Middle frontal gyrus (tissue), 1 donor: ENCODE data around the gene FKBP5.
"Not testable (repeated sequence)": the region's sequence is repeated elsewhere in the genome, so short reads cannot be mapped to it uniquely, and the experiment has no call there.

ENCODE experiments used
- DNase-seq: peaks from one replicate; pipeline ENCODE4 v3.0.0-alpha.2; 2015; ENCODE audit warnings: low spot score; ENCODE audit errors: extremely low spot score

The FKBP5 gene

DNA sequence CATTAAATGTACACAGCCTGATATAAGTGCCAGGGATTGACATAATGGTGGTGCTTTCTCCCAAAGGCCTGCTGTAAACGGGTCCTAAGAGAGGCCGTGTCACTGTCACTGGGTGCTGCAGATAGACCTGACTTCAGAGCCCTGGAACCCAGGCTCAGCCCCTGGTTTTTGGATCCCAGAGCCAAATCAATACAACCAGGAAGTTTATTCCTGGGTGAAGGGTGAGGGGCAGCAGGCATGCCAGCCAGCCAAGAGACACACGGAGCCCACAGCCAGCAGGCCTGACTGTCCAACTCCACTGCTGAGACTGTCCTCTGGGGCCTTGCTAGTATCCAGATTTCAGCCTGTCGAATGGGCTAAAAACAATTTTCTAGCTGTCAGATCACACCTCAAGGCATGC, 35.3 kb upstream of the FKBP5 start:
- DNase-seq = no peak

DNA sequence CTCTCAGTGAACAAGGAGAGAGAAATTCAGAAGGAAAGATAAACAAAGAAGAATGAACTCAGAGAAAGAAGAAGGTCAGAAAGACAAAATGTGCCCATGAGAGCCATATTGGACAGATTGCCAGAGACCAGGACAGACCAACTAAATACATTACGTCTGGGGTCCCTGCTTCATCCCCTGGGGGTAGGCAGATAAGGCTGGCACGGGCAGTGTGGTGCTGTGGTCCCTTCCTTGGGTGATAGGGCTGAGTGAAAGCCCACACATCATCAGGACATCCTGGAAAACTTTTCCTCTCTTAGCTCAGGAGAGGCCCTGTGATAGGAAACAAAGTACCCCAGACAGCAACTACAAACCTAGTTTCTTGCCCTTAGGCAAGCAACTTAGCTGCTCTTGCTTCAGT, 34.9 kb upstream of the FKBP5 start:
- no peak for DNase-seq

DNA sequence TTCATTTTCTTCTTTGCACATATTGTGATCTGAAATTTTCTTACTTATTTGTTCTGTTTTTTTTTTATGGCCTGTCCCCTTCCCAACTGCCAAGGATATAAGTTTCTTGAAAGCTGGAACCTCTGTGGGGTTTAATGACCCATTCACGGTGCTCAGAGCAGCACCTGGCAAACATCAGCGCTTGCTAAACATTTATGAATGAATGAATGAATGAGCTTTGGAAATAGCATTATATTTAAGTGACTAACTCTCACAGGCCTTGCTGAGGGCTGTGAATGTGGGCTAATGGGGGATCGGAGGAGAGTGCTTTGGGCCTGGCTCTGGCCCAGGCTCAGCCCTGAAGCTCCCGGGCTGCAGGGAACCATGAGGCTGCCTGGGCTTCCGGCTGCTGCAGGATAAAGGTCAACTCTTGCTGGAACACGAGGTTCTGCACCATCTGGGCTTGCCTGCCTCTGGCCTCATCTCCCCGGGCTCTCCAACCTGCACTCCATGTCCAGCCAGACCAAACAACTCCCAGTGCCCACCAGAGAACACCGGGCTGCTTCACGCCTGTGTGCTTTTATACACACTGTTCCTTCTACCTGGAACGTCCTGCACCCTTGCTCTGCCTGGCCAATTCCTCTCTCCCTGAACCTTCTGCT, 33.5 kb upstream of the FKBP5 start:
- DNase-seq = no peak

DNA sequence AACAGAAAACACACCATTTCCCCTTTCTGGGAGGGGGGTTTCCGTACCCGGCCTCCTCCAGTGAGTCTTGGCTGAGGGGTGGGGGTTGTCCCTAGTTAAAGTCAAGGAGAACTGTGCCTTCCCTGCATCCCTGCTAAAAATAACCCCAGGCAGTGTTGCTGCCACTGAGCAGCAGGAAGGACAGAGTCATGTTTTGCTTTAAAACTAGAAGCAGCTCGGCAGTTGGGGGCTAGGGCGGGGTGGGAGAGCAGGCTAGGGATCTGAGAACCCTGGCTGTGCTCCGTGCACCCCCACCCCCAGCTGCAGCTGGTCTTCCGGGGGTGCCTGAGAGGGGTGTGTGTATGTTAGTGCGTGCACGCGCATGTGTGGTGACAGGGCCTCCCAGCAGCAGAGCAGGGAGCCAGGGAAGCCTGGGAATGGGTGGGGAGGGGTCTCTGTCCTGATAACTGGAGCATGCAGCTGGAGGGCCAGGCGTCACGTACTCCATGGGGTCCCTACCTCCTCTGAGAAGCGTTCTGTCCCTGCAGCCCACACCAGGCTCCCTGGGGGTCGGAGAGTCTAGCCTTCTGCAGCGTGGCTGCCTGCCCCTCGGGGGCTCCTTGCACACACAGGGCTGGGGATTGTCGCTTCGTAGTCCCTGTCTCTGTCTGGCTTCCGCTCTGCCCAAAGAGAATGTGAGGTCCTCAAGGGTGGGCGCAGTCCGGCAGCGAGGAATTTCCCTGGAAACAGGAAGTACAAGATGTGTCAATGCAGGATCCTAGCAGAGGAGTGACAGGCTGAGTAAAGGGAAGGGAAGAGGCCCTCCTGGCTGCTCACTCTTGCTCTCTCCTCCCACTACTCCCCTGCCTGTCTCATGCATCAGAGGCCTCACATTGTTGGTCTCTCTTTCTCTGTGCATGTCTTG, 31.4 kb upstream of the FKBP5 start:
- DNase-seq = no peak

DNA sequence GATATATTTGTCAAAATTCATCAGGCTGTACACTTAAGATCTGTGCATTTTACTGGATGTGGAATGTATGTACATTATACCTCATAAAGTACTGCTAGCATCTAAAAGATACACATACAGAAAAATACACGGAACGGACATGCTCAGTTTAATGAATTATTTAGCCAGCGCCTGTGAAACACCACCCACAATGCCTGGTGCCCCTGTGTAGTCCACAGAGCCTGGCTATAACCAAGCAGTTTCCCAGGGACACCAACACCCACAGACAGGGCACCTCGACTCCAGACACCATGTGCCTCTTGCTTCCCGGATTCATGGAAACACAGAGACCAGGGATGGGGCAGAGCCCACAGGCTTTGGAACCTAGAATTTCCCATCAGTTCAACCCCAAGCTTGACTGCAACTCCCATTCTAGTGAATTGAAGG, 30.7 kb upstream of the FKBP5 start:
- no peak for DNase-seq

DNA sequence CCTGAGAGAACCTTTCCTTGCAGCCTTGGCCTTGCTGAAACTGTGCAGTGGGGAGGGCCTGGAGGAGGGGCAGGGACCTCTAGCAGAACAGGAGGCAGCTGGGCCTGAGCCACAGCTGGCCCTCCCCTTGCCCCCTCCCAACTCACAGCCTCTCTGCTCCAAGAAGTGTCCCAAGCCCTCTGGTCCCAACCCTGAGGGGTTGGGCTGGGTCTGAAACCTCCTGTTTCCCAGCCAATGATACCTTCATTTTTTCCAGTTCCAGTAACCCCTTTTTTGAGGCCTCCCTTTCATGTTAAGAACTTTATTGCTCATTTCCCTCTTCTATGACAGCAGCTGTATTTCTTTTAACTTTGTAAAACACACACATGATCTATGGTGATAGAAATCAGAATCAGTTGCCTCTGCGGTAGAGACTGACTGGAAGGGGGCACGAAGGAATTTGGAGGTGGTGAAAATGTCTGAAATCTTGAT, 30.2 kb upstream of the FKBP5 start:
- DNase-seq = no peak

DNA sequence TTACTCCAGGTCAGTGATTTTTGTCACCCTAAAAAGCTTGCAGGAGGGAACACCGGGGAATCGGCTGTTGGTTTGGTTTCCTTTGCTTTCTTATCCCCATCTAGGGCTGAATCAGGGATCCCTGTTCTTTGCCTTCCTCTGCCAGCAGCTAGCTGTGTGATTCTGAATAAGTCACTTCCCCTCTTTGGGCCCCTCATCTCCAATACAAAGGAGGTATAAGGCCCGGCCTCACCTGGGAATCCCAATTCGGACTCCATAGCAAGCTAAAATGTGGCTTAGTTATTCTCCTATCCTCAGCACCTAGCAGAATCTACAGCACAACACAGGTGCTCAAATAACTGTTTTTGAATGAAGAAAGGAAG, 29.6 kb upstream of the FKBP5 start:
- no peak for DNase-seq

DNA sequence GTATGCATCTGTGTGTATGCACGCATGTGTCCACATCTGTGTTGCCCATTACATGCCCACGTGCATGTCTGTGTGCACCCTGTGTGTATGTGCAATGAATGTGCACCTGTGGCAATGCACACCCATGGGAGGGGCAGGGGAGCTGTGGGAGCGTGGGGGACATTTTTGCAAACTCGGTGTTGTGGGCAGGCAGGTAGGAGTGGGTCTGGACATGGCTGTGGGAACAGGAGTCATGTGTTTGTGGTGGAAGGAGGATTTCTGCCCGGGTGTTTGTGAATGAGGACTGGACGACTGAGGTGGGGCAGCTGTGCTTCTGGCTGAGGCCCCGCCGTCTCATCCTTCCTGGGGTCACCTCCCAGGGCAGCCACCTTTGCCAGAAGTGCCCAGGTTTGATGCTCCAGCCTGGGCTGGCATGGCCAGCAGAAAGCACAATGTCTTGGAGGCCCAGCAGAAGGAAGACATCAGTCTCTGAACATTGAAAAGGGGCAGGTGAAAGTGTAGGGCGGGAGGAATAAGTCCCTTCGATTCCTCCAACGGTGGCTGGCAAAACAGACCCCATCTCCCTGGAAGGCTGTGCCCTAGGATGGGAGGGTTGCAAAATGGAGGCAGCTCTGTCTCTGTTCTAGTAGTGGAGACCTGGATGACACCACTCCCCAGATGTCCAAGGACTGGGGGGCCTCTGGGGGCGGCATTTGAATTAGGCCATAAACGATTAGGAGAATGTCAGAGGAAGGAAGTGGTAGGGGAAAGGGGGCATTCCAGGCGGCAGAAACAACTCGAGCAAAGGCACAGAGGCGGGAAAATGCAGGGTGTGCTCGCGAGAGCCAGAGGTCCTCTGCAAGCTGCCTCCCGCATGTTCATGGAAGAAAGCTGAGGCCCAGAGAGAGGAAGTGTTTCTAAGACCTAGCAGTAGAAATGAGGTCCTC, 29.0 kb upstream of the FKBP5 start:
- no peak for DNase-seq

DNA sequence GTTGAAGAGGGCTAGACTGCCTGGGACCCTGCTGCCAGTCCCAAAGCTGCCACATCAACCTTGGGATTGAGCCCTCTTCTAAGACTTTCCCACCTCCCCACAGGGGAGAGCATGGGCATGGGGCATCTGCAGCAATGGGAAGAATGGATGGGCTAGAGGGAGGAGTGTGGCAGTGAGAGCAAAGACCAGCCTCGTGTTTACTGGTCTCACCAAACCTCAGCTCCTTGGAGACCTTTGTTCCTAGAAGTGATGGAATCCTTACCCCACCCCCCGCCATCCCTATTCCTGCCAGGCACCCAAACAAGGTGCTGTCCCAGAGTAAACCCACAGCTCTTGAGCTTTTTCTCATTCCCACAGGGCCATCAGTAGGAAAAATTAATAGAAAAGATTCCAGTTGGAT, 28.1 kb upstream of the FKBP5 start:
- no peak for DNase-seq

DNA sequence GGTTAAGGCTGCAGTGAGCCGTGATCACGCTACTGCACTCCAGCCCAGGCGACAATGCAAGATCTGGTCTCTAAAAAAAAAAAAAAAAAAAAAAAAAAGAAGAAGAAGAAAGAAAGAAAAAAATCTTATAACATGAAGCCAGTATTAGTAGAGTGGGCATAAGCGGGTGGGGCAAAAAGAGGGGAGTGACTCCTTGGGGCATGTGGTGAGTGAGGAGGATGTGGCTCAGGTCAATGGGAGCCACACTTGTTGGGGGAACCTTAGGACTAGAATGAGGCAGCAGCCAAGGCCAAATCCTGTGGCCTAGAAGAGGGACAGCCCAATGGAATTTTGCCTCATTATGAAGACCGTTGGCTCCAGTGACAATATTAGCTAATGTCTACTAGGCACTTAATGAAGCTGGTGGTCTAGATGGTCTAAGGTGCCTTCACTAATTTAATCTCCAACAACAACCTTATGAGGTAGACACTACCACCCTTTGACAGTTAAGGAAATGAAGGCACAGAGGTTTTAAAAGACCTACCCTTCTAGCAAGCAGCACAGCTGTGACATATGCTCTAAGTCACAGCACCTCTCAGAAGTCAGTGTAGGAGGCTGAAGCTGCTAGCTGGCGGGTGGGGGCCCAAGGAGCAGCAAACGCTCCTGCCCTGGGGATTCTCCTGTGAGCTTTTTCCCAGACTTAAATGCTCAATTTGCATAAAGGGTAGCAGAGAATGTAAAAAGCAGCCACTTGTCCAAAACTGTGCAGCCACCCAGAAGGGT, 24.5 kb upstream of the FKBP5 start:
- no peak for DNase-seq

DNA sequence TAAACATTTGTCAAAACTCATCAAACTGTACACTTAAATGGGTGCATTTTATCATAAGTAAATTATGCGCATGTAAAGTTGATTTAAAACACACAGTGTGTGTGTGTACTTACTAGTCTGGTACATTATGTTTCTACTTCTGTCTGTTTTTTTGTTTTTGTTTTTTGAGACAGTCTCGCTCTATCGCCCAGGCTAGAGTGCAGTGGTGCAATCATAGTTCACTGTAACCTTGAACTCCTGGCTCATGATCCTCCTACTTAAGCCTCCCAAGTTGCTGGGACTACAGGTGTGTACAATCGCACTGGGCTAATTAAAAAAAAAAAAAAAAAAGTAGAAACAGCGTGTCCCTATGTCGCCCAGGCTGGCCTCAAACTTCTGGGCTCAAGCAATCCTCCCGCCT, 23.0 kb upstream of the FKBP5 start:
- no peak for DNase-seq

DNA sequence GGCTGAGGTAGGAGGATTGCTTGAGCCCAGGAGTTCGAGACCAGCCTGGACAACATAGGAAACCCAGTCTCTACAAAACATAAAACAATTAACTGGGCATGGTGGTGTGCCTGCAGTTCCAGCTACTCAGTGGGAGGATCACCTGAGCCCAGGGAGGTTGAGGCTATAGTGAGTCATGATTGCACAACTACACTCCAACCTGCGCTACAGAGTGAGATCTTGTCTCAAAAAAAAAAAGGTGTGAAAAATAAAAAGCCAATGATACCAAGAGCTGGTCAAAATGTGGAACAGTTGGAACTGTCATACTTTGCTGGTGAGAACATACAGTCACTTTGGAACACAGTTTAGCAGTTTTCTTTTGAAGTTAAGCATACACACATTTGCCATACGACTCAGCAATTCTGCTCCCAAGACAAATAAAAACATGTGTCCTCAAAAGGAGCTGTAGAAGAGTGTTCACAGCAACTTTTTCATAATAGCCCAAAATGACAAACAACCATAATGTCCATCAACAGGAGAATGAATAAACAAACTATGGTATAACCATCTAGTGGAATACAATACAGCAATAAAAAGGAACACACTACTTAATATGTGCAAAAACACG, 21.6 kb upstream of the FKBP5 start:
- no peak for DNase-seq

DNA sequence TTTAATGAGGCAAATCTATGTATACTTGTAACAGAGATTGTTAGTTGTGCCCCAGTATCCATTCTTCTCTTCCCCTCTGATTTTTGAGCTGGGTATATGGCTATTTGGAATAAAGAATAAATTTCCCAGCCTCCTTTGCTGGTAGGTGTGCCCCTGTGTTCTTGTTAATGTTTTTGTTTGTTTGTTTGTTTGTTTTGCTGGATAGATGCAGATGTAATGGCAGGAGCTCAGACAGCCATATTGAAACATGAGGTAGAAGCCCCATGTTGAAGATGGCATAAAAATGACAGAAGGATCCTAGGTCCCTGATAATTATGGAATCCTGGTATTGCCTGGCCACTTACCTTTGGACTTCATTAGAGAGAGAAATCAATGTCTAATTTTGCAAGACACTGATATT, 19.9 kb upstream of the FKBP5 start:
- no peak for DNase-seq

DNA sequence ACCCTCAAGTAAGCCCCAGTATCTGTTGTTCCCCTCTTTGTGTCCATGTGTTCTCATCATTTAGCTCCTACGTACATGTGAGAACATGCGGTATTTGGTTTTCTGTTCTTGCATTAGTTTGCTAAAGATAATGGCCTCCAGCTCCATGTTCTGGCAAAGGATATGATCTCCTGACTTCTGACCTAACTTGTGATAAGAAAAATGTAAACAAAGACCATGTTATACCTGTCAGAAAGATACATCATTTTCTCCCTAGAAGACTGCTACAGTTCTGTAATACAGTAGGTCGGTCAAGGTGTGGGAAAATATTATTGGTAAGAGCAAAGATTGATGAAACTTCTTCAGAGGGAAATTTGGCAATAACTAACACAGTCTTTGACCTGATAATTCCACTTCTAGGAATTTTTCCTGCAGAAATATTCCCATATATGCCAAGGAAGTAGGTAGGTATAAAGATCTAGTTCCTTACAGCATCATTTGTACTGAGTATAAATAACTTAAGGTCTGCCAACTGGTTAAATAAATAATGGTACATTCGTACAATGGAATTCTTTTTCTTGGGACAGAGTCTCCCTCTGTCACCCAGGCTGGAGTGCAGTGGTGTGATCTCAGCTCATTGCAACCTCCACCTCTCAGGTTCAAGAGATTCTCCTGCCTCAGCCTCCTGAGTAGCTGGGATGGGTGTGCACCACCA, 19.1 kb upstream of the FKBP5 start:
- no peak for DNase-seq

DNA sequence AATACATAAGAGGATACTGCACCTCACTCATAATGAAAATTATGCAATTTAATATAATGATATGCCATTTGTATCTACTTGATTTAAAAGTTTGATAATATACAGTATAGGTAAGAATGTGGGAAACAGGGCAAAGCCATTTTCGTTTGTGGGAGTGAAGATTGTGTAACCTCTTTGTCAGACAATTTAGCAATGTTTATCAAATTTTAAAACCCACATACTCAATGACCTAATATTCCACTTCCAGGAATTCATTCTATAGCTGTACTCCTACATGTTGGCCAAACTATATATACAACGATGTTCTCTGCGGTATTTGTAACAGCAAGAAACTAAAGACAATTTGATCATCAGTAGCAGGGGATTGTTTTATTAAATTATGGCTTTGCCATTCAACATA, 17.8 kb upstream of the FKBP5 start:
- DNase-seq = no peak

DNA sequence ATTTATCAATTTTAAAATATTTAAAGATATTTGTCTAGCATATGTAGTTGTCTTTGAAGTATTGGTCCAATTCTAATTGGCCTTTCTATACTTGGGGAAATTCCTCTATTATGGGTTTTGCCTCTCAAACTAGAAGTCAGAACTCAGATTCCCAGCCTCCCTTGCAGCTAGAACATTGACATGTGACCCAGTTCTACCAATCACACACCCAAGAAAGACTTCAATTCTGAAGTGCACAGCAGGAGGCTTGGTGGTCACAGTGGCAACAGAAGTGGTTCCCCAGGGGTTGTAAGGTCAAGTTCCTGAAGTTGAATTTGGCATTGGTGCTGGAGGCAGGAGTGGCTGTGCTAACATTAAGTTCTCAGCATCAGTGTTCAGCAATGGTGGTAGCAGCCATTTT, 14.8 kb upstream of the FKBP5 start:
- no peak for DNase-seq

DNA sequence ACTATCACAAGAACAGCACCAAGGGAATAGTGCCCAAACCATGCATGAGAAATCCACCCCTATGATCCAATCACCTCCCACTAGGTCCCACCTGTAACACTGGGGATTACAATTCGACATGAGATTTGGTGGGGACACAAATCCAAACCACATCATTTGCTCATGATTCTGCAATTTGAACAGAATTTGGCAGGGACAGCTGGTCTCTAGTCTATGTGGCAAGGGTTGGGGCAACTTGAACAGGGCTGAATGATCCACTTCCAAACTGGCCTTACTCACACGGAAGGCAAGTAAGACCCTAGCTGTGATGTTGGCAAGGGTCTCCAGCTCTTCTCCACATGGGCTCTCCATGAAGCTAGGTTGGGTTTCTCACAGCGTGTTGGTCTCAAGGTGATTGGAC, 10.1 kb upstream of the FKBP5 start:
- DNase-seq = no peak

DNA sequence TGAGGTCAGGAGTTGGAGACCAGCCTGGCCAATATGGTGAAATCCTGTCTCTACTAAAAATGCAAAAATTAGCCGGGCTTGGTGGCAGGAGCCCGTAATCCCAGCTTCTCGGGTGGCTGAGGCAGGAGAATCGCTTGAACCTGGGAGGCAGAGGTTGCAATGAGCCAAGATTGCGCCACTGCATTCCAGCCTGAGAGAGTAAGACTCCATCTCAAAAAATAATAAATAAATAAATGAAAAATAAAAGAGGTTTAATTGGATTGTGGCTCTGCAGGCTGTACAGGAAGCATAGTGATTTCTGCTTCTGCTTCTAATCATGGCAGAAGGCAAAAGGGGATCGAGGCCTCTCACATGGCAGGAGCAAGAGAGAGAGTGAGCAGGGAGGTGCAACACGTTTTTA, 9.7 kb upstream of the FKBP5 start:
- not testable (repeated sequence) for DNase-seq

DNA sequence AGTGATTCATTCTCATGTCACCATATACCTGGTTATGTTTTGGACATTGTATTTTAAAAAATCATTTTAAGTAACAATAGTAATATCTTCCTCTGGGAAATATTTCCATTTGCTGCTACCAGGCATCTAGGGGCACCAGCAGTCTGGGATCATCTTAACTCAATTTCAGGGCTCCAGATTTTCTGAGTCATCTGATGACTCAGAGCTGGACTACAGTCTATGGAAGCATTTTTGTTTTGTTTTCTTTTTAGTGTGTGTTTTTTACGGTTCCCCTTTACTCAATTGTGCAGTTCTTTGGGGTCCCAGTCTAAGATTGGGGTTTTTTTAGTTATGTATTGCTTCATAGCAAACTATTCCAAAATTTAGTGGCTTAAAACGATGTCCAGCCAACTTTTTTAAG, 5.7 kb upstream of the FKBP5 start:
- no peak for DNase-seq
